ENCODE measurements around the gene EDC3.
"Not testable (repeated sequence)": the region's sequence is repeated elsewhere in the genome, so short reads cannot be mapped to it uniquely, and the experiment has no call there.

Gene EDC3

DNA sequence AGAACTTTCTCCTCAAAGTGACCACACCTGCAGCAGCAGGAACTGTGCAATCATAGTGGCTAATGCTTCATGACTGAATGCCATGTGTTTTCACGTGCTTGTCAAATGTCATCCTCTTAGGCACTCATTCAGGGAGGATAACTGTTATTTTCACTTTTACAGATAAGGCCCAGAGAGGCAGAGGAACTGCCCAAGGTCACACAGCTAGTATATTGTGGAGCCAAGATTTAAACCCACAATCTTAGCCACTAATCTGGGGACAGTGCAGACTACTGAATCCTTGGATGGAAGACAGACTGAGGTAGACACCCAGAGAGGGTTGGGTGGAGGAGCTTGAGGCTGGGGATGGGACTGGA, 90.1 kb downstream of the EDC3 start:
- no peak for DNase-seq

GRCh38 chr15:74604983-74605794, 90.6 kb downstream of the EDC3 start:
- no peak for DNase-seq

GRCh38 chr15:74603789-74604705, 91.8 kb downstream of the EDC3 start:
- DNase-seq, result no peak

GRCh38 chr15:74603026-74603788, 92.6 kb downstream of the EDC3 start:
- DNase-seq, result no peak

- DNase-seq, result no peak
Observed at GRCh38 chr15:74599156-74599555, 96.7 kb downstream of the EDC3 start.

GRCh38 chr15:74598126-74598842, 97.5 kb downstream of the EDC3 start:
- peak; percentile 90 for DNase-seq

GRCh38 chr15:74597146-74597705, 98.6 kb downstream of the EDC3 start:
- not testable (repeated sequence) for DNase-seq

DNA sequence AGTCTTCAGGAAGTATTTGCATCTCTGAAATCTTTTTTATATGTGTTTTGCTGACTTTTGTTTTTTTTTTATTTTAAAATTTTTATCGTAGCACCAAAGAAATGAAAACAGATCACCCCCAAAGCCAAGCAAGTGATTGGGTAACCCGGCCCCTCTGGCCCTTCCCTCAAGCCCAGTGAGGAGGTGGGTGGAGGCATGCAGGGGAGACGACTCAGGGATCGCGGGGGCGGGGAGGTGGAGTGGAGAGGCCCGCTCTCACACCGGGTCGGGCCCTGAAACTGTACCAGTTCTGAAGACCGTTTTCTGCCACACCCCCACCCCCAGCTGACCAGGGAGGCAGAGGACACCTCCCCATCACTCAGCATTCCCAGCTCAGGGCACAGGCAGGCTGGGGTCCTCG, 99.1 kb downstream of the EDC3 start:
- DNase-seq, result not testable (repeated sequence)

DNA sequence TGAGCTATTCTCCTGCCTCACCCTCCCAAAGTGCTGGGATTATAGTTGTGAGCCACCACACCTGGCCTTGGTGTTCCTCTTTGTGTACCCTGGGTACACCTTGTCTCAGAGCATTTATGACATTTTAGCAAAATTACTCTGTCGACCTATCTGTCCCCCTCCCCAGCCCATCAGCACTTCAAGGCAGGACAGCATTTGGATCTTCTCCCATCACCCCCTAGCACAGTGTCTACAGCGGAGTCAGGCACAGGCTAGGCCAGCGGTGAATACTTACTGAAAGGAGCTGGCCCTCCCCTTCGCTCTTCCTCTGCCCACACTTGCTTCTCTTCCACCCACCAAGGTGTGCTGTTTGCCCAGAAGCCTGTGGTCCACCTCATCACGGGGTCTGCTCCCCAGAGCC, 100.6 kb downstream of the EDC3 start:
- DNase-seq, result no peak

DNA sequence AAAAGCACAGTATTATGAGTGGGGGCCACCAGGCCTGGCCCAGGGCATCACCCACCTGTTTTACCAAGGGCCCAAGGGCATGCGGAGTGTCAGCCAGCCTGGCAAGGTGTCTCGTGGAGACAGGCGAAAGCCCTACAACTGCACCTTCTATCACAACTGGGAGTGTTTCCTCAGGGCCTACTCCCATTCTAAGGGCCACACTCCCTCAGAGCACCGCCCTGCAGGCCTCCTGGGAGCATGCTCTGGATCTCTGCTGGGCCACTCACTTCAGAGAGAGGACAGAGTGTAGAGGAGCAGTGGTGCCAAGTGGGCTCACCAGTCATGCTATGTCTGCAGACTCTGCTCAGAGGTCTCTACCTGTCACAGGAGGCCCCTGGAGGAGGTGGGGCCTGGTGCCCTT, 101.4 kb downstream of the EDC3 start:
- DNase-seq, result no peak

- no peak for DNase-seq
Observed at GRCh38 chr15:74593122-74593521, 102.7 kb downstream of the EDC3 start.

DNA sequence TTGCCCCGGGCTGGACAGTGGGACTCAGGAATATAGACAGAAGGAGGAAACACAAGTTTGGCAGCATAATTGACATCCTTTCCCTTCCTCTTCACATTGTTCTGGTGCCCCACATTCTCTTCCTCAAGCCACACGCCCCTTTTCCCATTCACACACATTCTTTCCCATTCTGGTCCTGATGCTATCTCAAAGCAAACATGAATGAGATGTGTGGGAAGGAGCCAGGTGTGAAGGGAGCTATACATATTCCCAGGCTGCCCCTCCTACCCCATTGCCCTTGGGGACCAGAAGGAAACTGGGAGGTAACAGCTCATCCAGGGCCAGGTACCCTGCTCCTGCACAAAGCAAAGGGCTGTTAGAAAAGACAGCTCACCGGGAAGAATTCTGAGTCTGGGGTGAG, 103.6 kb downstream of the EDC3 start:
- no peak for DNase-seq

- DNase-seq, result no peak
Observed at GRCh38 chr15:74589826-74590225, 106.0 kb downstream of the EDC3 start.

DNA sequence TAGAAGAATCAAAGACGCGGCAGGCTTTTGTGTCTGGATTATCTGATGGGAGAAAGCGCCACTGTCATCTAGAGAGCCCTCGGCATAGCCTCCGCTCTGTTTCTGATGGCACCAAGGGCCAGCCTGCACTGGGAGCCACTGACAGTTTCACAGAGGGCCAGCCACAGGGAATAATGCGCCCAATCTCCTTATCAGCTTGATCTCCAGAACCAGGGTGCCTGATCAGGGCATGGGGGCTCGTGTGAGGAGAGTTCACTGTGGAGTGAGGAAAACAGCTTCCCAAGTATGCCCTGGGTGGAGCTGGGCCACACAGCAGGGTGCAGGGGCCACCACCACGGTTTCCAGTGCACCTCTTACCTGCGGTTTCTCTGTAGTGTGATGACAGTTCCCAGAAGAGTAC, 110.0 kb downstream of the EDC3 start:
- DNase-seq, result no peak

- DNase-seq, result no peak
Observed at GRCh38 chr15:74585191-74585590, 110.6 kb downstream of the EDC3 start.

GRCh38 chr15:74584779-74585178, 111.0 kb downstream of the EDC3 start:
- no peak for DNase-seq

- no peak for DNase-seq
Observed at GRCh38 chr15:74584204-74584603, 111.6 kb downstream of the EDC3 start.
